ENCODE results near the gene KRT80. TPM values are rescaled to one million over a fixed set of nuclear protein-coding genes. Genes with fewer than 3 reads are reported as not detected.

Gene KRT80
- total RNA-seq, 2 experiments from 2014 or later: not detected

DNA sequence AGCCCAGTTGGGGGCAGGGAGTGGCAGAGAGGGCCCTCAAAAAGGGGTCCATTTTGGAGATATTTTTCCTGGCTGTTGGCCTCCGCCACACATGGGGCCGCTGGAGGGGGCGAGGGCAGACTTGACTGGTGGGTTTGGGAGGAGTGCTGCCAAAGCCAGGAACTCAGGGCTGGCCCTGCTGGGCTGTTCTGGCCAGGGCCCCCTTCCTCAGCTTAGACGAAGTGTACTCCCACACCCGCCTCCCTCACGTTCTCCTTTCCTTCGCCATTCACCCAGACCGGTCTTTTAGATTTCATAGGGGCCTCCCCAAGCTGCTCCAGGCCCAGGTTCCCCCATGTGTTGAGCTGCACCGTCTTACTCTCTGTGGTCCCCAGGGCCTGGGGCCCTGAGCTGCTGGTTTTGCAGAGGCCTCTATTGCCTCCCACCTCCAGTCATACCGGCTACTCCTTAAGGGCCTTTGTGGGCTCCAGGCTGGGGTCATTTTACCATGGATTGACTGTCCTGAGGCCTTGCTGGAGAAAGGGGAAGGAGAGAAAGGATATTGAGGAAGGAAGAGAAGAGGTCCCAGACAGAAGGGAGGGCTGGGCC, 42.5 kb upstream of the KRT80 start:
- DNase-seq (no peak), ATAC-seq (no peak)
- H3K4me3 Mint-ChIP-seq: no peak overlapping the region
- H3K27me3 Mint-ChIP-seq: peaks cover 42% of the 10 kb centered on the region
- ChIA-PET POLR2A (no interaction called here), CTCF (interaction anchor here (1.3 kb wide), 1 partner anchor 45 kb away, joined by 3 read pairs; no protein-coding TSS in a partner anchor)
- H3K36me3 Mint-ChIP-seq (ENCODE audit: low read depth): no peaks in the 10 kb centered on the region
- H3K9me3 Mint-ChIP-seq (ENCODE audit: low read depth): no peaks in the 10 kb centered on the region
- no peak overlapping the region for H3K27ac Mint-ChIP-seq
- intact Hi-C loops (cut with DNase I, micrococcal nuclease): no loop called here
- H3K4me1 Mint-ChIP-seq: no peaks in the 10 kb centered on the region

DNA sequence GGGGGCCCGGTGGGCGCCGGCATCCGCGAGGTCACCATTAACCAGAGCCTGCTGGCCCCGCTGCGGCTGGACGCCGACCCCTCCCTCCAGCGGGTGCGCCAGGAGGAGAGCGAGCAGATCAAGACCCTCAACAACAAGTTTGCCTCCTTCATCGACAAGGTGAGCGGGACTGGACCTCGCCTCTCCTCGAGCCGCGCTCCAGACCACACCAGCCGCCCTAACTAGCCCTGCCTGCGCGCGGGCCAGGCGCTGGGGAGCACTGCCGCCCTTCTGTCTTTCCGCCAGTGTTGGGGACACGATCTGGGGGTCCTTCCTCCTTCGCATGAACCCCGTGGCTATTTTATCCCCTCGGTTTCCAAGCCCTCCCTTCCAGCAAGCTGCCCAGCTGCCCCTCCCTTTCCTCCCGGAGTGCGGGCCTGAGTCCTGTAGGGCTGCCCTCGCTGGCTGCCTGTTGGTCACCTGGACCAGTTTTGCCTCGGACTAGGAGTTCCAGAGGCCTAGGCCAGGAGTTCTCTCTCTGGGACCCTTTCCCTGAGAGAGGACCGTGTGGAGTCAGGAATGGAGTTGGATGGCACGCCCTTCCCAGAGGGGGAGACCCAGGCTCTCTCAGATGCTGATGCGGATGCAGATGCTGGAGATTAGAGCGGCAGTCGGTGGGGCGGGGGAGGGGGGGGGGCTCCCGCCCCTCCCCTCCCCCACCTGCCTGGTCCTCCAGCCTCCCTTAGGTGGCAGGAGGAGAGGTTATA, 41.8 kb upstream of the KRT80 start:
- H3K27ac Mint-ChIP-seq: no peak overlapping the region
- peaks cover 48% of the 10 kb centered on the region for H3K27me3 Mint-ChIP-seq
- no peak for DNase-seq
- H3K36me3 Mint-ChIP-seq (ENCODE audit: low read depth): no peaks in the 10 kb centered on the region
- H3K9me3 Mint-ChIP-seq (ENCODE audit: low read depth): no peaks in the 10 kb centered on the region
- CTCF ChIA-PET: interaction anchor here (1.2 to 1.3 kb wide), 2 partner anchors 9 to 46 kb away, joined by 3 read pairs; no protein-coding TSS in a partner anchor
- no peak for ATAC-seq
- H3K4me3 Mint-ChIP-seq: no peak overlapping the region
- no peaks in the 10 kb centered on the region for H3K4me1 Mint-ChIP-seq
- POLR2A ChIA-PET: no interaction called here
- intact Hi-C loops (cut with DNase I, micrococcal nuclease): no loop called here

DNA sequence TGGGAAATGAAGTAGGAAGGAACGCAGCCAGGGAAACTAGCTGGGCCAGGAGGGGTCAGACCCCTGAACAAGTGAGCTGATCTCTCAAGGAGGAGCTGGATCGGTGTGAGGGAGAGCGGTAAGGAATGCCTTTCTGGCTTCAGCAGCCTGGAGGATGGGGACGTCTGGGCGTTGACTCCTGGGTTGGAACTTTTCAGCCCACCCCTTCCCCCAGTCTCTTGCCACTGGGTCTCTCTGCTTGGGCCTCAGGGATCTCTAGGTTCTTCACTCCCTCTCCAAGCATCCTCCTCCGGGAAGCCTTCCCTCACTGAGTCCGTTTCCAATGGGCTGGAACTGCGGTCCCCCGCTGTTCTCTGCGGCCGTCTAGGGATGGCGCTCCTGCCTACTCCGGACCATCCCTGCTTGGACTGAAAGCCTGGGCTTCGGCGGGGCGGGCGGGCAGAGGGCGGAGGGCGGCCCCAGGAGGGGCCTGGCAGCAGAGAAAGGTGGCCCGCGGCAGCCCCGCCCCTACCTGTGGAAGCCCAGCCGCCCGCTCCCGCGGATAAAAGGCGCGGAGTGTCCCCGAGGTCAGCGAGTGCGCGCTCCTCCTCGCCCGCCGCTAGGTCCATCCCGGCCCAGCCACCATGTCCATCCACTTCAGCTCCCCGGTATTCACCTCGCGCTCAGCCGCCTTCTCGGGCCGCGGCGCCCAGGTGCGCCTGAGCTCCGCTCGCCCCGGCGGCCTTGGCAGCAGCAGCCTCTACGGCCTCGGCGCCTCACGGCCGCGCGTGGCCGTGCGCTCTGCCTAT, 41.1 kb upstream of the KRT80 start, which contains the start of gene KRT7:
Gene KRT7, plus strand, starts transcription at position 570 of the 788 bp plus-strand sequence. Its CDS starts 54 bp downstream, at position 624.
- H3K4me3 Mint-ChIP-seq: no peak within 1 kb of the TSS
- peaks cover 51% of the 10 kb centered on the region for H3K27me3 Mint-ChIP-seq
- ChIA-PET CTCF (interaction anchor here (1.2 kb wide), 1 partner anchor 8 kb away, joined by 3 read pairs; no protein-coding TSS in a partner anchor), POLR2A (no interaction called here)
- no peaks in the 10 kb centered on the region for H3K36me3 Mint-ChIP-seq (ENCODE audit: low read depth)
- intact Hi-C loops (cut with DNase I, micrococcal nuclease): no loop called here
- no peak for ATAC-seq
- no peaks in the 10 kb centered on the region for H3K4me1 Mint-ChIP-seq
- H3K27ac Mint-ChIP-seq: no peak within 1 kb of the TSS
- no peaks in the 10 kb centered on the region for H3K9me3 Mint-ChIP-seq (ENCODE audit: low read depth)
- no peak for DNase-seq

DNA sequence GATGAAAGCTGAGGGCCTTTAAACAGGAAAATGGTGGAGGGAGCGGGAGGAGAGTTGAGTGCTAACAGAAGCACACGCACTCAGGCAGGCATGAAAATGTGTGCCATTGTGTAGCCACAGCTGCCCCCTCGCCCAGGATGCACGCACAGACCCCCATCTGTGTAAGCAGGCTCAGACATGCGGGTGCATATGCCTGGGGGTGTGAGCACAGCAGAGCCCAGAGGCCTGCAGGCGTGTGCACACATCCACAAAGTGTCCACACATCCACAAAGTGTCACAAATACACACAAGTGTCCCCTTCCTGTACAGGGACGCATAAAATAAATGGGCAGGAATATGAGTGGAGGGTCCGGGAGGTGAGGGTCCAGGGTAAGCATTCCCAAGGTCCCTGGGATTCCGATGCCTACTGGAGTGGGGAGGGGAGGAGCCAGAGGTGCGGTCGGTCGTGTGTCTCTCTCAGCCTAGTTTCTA, 40.4 kb upstream of the KRT80 start:
- intact Hi-C loops (cut with DNase I, micrococcal nuclease): no loop called here
- H3K27me3 Mint-ChIP-seq: peaks cover 52% of the 10 kb centered on the region
- no peaks in the 10 kb centered on the region for H3K9me3 Mint-ChIP-seq (ENCODE audit: low read depth)
- no peak overlapping the region for H3K27ac Mint-ChIP-seq
- H3K36me3 Mint-ChIP-seq (ENCODE audit: low read depth): no peaks in the 10 kb centered on the region
- H3K4me1 Mint-ChIP-seq: no peaks in the 10 kb centered on the region
- DNase-seq (no peak), ATAC-seq (no peak)
- POLR2A ChIA-PET: no interaction called here
- CTCF ChIA-PET: interaction anchor here (0.7 to 1.2 kb wide), 2 partner anchors 8 to 28 kb away, joined by 3 read pairs; no protein-coding TSS in a partner anchor
- no peak overlapping the region for H3K4me3 Mint-ChIP-seq

DNA sequence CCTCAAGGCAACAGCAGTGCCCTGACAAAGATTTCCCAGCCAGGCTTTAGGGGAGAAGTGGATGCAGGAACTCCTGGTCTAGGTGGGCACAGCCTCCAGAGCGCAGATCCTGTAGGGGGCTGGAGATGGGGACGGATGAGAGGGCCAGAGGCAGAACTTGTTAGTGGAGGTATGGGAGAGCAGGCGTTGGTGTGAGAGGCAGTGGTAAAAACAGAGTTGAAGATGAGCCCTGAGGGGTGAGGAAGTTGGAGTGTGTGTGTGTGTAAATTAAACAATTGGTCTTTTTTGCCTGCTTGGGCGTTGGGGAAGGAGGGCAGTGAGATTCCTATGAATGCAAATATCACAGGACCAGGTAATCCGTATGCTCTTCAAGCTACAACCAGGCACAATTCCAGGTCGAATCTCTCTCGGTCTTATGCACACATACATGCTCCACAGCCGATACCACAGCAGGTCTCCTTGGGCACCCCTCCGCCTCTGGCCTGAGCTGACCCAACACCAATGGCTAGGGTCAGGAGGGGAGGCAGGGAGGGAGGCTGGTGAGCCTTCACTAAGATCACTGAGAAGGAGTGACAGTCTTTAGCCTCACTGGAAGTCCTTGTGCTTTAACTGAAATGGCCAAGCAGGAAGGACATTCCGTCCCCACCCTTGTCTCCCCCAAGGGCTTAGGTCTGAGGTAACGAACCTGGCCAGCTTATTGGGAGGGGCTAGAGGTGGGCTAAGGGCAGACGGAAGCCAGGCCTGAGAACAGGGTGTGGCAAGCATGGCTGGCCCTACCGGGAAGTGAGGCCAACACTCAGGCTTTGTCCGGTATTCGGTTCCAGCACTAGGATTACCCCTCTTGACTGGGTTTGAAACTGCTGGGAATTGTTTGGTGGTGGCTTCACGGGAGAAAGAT, 39.7 kb upstream of the KRT80 start:
- POLR2A ChIA-PET: no interaction called here
- CTCF ChIA-PET: interaction anchor here (0.6 to 0.7 kb wide), 2 partner anchors 21 to 29 kb away, joined by 3 read pairs; no protein-coding TSS in a partner anchor
- DNase-seq (no peak), ATAC-seq (no peak)
- Mint-ChIP-seq H3K36me3 (ENCODE audit: low read depth) (no peaks in the 10 kb centered on the region), H3K4me1 (no peaks in the 10 kb centered on the region), H3K27ac (no peak overlapping the region), H3K27me3 (peaks cover 53% of the 10 kb centered on the region), H3K9me3 (ENCODE audit: low read depth) (no peaks in the 10 kb centered on the region), H3K4me3 (no peak overlapping the region)
- intact Hi-C loops (cut with DNase I, micrococcal nuclease): no loop called here

DNA sequence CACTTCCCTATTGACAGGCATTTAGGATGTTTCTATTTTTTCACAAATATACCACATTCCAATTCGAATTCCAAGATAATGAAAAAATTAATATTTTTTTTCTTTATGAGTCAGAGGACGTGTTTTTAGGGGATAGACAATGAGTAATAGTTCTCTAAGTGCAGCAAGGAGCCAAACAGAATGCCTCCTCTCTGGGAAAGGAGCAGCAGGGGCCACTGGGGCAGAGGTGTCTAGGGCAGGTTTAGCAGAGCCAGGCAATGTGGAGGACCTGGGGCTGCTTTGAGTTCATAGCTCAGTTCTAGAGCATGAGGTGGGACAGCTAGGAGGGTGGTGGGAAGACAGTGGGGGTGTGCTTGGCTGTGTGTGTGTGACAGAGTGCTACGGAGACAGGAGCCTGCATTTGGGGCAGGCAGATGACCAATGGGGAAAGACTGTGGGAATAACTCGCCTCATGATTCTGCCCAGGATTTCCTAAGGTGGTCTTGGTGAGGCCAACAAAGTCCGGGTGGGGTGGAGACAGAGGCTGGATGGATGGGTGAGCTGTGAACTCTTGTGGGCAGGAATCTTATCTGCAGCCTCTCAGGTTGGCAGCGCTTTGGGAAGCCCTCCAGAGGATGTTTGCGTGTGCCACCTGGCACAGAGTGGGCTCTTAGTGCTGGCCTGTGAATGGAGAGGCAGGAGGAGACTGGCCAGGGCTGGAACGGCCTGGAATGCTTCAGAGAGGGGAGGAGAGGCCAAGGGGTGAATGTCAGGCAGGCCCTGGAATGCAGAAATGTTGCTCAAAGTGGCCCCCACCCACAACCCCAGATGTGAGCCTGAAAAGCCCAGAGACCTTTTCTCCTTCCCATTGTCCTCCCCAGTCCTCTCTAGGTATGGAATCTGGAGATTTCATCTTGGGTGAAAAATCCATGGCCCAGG, 38.8 kb upstream of the KRT80 start:
- ChIA-PET POLR2A (no interaction called here), CTCF (interaction anchor here (0.9 to 1.2 kb wide), 2 partner anchors 7 to 63 kb away, joined by 3 to 4 read pairs; no protein-coding TSS in a partner anchor)
- DNase-seq: no peak
- ATAC-seq: no peak
- H3K9me3 Mint-ChIP-seq (ENCODE audit: low read depth): no peaks in the 10 kb centered on the region
- no peaks in the 10 kb centered on the region for H3K36me3 Mint-ChIP-seq (ENCODE audit: low read depth)
- peaks cover 55% of the 10 kb centered on the region for H3K27me3 Mint-ChIP-seq
- H3K4me3 Mint-ChIP-seq: no peak overlapping the region
- no peaks in the 10 kb centered on the region for H3K4me1 Mint-ChIP-seq
- no peak overlapping the region for H3K27ac Mint-ChIP-seq
- intact Hi-C loops (cut with DNase I, micrococcal nuclease): no loop called here

DNA sequence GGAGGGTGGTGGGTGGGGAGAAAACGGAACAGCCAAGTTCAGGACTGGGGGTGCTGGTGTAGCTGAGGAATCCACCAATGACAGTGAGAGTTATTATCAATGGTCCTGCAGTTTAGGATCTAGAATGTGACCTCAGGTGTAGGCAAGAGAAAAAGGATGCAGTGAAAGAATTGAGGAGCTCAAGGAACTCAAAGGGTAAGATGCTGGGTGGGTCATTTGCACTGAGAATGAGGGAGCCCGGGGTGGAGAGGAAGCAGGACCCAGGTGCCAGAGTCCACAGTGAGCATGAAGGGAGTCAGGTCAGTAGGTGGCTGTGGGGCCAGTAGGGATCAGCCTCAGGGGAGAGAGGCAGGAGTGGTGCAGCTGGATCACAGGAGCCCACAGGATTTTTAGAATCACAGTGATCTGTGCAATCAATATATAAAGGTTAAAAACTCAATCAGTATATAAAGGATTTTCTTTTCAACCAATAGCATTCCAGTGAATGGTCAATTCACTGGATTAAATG, 38.1 kb upstream of the KRT80 start:
- Mint-ChIP-seq H3K9me3 (ENCODE audit: low read depth) (no peaks in the 10 kb centered on the region), H3K27ac (no peak overlapping the region), H3K27me3 (peaks cover 52% of the 10 kb centered on the region), H3K4me3 (no peak overlapping the region), H3K4me1 (no peaks in the 10 kb centered on the region), H3K36me3 (ENCODE audit: low read depth) (no peaks in the 10 kb centered on the region)
- DNase-seq (no peak), ATAC-seq (no peak)
- CTCF ChIA-PET: interaction anchor here (0.7 to 1.2 kb wide), 4 partner anchors 8 to 75 kb away, joined by 3 to 4 read pairs (median 3); no protein-coding TSS in a partner anchor
- intact Hi-C loops (cut with DNase I, micrococcal nuclease): no loop called here
- POLR2A ChIA-PET: no interaction called here

DNA sequence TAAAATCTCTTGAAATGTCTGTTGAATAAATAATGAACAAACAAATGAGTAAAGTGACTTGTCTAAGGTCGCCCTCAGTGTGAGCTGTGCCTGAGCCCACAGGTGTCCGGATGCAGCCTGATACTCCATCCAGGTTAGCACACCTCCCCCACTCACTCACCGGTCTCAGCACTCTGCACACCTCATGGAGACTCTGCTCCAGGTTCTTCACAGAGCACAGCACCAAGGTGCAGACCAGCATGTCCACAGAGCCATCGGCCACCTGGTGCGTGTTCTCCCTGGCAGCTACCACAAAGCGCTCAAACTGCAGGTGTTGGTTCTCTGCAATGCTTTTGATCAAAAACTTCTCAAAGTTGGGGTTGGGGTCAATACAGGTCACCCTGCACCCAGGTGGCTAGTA, 37.1 kb upstream of the KRT80 start:
- ATAC-seq (no peak), DNase-seq (no peak)
- H3K4me1 Mint-ChIP-seq: peaks cover 4% of the 10 kb centered on the region
- H3K27me3 Mint-ChIP-seq: peaks cover 52% of the 10 kb centered on the region
- H3K9me3 Mint-ChIP-seq (ENCODE audit: low read depth): no peaks in the 10 kb centered on the region
- intact Hi-C loops (cut with DNase I, micrococcal nuclease): no loop called here
- H3K36me3 Mint-ChIP-seq (ENCODE audit: low read depth): no peaks in the 10 kb centered on the region
- ChIA-PET CTCF (interaction anchor here (0.7 to 1.2 kb wide), 3 partner anchors 53 to 74 kb away, joined by 3 read pairs; no protein-coding TSS in a partner anchor), POLR2A (no interaction called here)
- no peak overlapping the region for H3K4me3 Mint-ChIP-seq
- H3K27ac Mint-ChIP-seq: no peak overlapping the region

DNA sequence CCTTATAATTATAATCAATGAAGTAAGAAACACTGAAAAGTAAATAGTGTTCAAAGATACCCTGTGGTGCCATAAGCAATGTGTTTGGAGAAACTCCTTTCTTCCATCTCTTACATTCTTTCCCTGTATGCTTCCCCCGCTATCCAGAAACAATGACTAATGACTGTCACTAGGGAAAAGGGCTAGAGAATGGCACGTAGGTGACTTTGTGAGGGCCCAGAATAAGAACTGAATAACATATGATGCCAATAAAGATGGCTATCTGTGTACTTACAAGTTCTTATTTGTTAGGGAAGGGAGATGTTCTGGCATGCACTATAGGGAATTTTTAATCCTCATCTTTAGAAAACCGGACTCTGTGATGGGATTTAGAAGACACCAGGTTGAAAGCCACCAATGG, 36.6 kb upstream of the KRT80 start:
- DNase-seq: no peak
- intact Hi-C loops (cut with DNase I, micrococcal nuclease): no loop called here
- Mint-ChIP-seq H3K27ac (no peak overlapping the region), H3K27me3 (peaks cover 52% of the 10 kb centered on the region), H3K9me3 (ENCODE audit: low read depth) (no peaks in the 10 kb centered on the region), H3K36me3 (ENCODE audit: low read depth) (no peaks in the 10 kb centered on the region), H3K4me1 (peaks cover 6% of the 10 kb centered on the region), H3K4me3 (no peak overlapping the region)
- ATAC-seq: no peak
- ChIA-PET CTCF (no interaction called here), POLR2A (no interaction called here)

DNA sequence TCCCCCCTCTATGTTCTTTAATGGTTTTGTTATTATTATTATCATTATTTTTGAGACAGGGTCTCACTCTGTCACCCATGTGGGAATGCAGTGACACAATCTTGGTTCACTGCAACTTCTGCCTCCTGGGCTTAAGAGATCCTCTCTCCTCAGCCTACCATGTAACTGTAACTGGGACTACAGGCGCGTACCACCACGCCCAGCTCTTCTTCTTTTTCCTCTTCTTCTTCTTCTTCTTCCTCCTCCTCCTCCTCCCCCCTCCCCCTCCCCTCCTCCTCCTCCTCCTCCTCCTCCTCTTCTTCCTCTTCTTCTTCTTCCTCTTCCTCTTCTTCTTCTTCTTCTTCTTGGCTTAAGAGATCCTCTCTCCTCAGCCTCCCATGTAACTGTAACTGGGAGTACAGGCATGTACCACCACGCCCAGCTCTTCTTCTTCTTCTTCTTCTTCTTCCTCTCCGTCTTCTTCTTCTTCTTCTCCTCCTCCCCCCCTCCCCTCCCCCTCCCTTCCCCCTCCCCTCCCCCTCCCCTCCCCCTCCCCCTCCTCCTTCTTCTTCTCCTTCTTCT, 35.9 kb upstream of the KRT80 start:
- peaks cover 6% of the 10 kb centered on the region for H3K4me1 Mint-ChIP-seq
- ATAC-seq: no peak
- intact Hi-C loops (cut with DNase I, micrococcal nuclease): no loop called here
- no peak overlapping the region for H3K27ac Mint-ChIP-seq
- POLR2A ChIA-PET: no interaction called here
- H3K9me3 Mint-ChIP-seq (ENCODE audit: low read depth): no peaks in the 10 kb centered on the region
- no peak for DNase-seq
- H3K27me3 Mint-ChIP-seq: peaks cover 52% of the 10 kb centered on the region
- H3K4me3 Mint-ChIP-seq: no peak overlapping the region
- no peaks in the 10 kb centered on the region for H3K36me3 Mint-ChIP-seq (ENCODE audit: low read depth)
- CTCF ChIA-PET: interaction anchor here (0.6 to 1.0 kb wide), 2 partner anchors 17 to 27 kb away, joined by 3 to 4 read pairs; no protein-coding TSS in a partner anchor

Measured in activated CD4-positive, alpha-beta T cell treated with anti-CD3 and anti-CD28 coated beads for 36 hours (primary cell).